GM19239 (cell line): Measurements from ENCODE around the gene MRGPRE.

Experiments
- DNase-seq: peaks from one replicate; pipeline ENCODE4 v3.0.0; 2011; ENCODE audit warnings: low spot score; ENCODE audit not compliant: insufficient read length
- FAIRE-seq: peaks from 2 replicates; lab custom pipeline; 2011; peaks lifted over from hg19 to GRCh38; lab: Jason Lieb, UNC

MRGPRE gene

GRCh38 chr11:3186166-3186953 is 45.9 kb downstream of the MRGPRE start:
- FAIRE-seq, result no peak
- DNase-seq, result no peak

GRCh38 chr11:3184732-3185347 is 47.4 kb downstream of the MRGPRE start:
- DNase-seq, result no peak
- no peak for FAIRE-seq

DNA sequence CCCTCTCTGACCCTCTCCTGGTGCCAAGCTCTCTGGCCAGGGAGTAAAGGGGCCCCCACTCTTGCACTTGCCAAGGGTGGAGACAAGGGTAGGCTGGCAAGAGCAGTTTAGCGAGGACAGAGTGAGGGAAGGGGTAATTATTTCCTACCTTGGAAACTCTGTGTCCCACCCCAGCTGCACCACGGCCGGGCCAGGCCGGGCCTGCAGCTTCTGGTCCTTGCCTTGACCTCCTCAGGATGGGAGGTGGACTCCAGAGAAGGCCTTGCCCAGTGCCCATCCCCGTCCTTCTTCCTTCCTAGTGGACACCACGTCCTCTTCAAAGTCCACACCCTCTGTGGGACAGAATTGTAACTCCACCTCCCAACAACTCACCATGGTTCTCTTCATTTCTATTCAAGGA is 48.7 kb downstream of the MRGPRE start:
- DNase-seq (no peak), FAIRE-seq (no peak)

DNA sequence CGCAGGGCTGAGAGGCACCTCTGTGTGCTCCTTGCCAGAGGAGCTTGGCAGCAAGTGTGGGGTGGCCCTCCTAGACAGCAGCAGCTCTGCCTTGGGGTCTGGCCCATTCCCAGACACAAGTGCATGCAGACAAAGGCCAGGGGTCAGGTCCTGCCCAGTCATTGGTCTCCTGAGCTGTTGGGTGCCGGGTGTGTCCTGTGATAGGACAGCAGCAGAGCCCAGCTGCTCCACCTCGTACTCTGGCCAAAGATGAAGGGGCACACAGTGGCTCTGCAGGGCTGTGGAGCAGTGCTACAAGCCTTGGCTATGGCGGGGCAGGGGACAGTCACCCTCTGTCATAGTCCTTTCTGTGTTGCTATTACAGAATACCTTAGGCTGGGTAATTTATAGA is 49.8 kb downstream of the MRGPRE start:
- FAIRE-seq (no peak), DNase-seq (no peak)

DNA sequence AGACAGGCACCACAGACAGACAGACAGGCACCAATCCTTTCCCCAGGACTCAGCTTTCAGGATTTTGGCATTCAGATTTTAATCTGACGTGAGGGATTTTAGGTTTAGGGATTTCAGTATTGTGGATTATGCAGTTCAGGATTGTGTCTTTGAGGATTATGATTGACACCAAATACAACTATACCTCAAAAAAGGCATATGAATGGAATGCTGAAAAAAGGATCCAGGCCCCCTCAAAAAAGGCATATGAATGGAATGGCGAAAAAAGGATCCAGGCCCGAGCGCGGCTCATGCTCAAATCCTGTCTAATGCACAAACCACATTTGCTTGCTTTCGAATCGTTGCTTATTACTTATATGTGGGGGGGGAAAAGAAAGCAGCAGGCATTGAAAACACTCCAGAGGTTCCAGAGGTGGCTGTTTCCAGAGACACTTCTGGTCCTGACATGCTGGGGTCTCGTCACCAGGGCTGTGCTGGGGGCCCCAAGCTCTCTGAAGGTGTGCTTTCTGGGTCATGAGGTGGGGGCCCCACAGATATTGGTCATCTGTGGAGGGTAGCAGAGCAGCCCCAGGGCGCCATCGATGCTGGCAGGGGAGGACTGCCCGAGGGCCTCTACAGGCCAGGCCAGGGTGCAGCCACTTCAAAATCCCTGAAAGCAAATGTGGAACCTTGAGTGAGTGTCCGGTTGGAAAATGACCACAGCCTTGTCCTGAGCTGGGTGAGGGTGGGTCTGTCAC is 50.3 kb downstream of the MRGPRE start:
- FAIRE-seq, result no peak
- DNase-seq, result no peak

GRCh38 chr11:3180869-3181268 is 51.3 kb downstream of the MRGPRE start:
- no peak for FAIRE-seq
- DNase-seq, result no peak

DNA sequence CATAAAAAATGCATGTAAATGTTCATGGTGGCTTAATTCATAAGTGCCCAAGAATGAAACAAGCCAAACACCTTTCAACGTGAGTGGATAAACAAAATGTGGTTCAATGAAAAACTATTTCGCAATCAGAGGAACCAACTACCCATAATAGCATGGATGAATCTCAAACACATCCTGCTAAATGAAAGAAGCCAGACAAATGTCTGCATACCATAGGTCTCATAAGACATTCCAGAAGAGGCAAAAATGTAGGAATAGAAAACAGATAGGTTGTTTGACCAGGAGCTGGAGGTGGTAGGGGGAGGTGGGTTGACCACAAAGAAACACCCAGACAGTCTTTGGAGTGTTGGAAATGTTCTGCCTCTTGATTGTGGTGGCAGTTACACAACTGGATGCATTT is 53.9 kb downstream of the MRGPRE start:
- no peak for FAIRE-seq
- no peak for DNase-seq

- FAIRE-seq (no peak), DNase-seq (no peak)
These were observed 54.3 kb downstream of the MRGPRE start for GRCh38 chr11:3177931-3178330.
